ENCODE data around the gene VCP. TPM values are rescaled to one million over a fixed set of nuclear protein-coding genes. Genes with fewer than 3 reads are reported as not detected.

Gene VCP
- total RNA-seq, 1 donor = 267 TPM

DNA sequence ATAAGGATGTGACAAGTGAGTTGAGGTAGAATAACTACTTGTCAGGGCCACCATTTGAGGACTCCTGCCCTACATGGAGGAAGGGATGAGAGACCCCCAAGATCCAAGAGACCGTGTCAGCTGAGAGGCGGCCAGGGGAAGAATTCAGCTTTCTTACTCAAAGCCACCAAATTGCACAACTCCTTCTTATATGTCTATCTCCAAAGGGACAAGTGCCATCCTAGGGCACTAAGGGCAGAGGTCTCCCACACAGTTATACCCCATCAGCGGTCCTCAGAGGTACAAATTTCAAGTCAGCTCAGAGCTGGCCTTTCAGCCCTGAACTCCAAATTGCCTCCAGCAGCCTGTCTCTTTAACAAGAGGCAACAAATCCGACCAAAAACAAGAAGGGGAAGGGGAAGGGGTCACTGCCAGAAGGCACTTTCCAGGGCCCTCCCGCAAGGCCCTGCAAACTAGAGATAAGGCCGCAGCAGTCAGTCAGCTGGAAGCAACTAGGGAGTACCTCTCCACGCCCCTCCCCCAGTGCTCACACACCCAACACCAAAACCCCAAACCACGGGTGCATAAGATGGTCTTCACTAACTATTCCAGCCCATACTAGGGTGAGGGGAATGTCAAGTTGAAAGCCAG lies 36.6 kb upstream of the VCP start:
- peak; percentile 47 for DNase-seq (ENCODE audit: insufficient read length, low spot score, missing footprints)
- no peak for TF ChIP-seq CTCF (IDR thresholded peaks at IDR 0.05; ENCODE audit: extremely low read depth, low read depth, low read length)
- Histone ChIP-seq H3K36me3 (ENCODE audit: insufficient read depth, low read length) (peaks cover 47% of the 10 kb centered on the region), H3K79me2 (ENCODE audit: insufficient read depth, low read length) (peaks cover 62% of the 10 kb centered on the region), H3K4me3 (ENCODE audit: insufficient read depth, low read length) (no peak overlapping the region), H2AFZ (ENCODE audit: low read length) (no peak overlapping the region), H3K27ac (ENCODE audit: low read depth, low read length) (no peak overlapping the region), H3K27me3 (ENCODE audit: insufficient read depth, low read length) (no peaks in the 10 kb centered on the region), H4K20me1 (ENCODE audit: insufficient read depth, low read length) (peaks cover 27% of the 10 kb centered on the region), H3K4me2 (ENCODE audit: insufficient read depth, low read length) (no peak overlapping the region), H3K4me1 (ENCODE audit: insufficient read depth, low read length) (peaks cover 35% of the 10 kb centered on the region), H3K9me3 (ENCODE audit: low read depth, low read length) (no peaks in the 10 kb centered on the region)

DNA sequence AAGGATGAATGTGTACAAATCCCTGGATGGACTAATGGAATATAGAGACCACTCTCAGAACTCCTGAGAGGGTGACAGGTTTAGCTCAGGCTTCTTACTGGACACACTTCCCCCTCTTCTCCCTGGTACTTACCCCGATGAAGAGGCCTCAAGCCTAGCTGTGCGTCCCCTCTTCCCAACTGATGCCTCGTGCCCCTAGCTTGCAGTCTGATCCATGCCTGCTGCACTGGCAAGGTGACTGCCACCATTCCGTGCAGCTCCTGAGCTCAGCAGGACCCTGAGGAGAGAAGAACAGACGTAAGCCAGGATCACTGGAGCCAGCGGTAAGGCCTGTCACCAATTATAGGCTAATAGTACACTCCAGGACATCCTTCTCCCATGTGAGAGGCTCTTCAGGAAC lies 36.0 kb upstream of the VCP start:
- H3K4me3 ChIP-seq (ENCODE audit: insufficient read depth, low read length) = no peak overlapping the region
- TF ChIP-seq CTCF (IDR thresholded peaks at IDR 0.05; ENCODE audit: extremely low read depth, low read depth, low read length) = no peak
- H3K4me1 ChIP-seq (ENCODE audit: insufficient read depth, low read length) = peaks cover 34% of the 10 kb centered on the region
- H3K27ac ChIP-seq (ENCODE audit: low read depth, low read length) = no peak overlapping the region
- DNase-seq (ENCODE audit: insufficient read length, low spot score, missing footprints) = no peak
- H4K20me1 ChIP-seq (ENCODE audit: insufficient read depth, low read length) = peaks cover 29% of the 10 kb centered on the region
- peaks cover 50% of the 10 kb centered on the region for H3K36me3 ChIP-seq (ENCODE audit: insufficient read depth, low read length)
- no peak overlapping the region for H3K4me2 ChIP-seq (ENCODE audit: insufficient read depth, low read length)
- H3K27me3 ChIP-seq (ENCODE audit: insufficient read depth, low read length) = no peaks in the 10 kb centered on the region
- no peak overlapping the region for H2AFZ ChIP-seq (ENCODE audit: low read length)
- H3K79me2 ChIP-seq (ENCODE audit: insufficient read depth, low read length) = peaks cover 59% of the 10 kb centered on the region
- no peaks in the 10 kb centered on the region for H3K9me3 ChIP-seq (ENCODE audit: low read depth, low read length)

DNA sequence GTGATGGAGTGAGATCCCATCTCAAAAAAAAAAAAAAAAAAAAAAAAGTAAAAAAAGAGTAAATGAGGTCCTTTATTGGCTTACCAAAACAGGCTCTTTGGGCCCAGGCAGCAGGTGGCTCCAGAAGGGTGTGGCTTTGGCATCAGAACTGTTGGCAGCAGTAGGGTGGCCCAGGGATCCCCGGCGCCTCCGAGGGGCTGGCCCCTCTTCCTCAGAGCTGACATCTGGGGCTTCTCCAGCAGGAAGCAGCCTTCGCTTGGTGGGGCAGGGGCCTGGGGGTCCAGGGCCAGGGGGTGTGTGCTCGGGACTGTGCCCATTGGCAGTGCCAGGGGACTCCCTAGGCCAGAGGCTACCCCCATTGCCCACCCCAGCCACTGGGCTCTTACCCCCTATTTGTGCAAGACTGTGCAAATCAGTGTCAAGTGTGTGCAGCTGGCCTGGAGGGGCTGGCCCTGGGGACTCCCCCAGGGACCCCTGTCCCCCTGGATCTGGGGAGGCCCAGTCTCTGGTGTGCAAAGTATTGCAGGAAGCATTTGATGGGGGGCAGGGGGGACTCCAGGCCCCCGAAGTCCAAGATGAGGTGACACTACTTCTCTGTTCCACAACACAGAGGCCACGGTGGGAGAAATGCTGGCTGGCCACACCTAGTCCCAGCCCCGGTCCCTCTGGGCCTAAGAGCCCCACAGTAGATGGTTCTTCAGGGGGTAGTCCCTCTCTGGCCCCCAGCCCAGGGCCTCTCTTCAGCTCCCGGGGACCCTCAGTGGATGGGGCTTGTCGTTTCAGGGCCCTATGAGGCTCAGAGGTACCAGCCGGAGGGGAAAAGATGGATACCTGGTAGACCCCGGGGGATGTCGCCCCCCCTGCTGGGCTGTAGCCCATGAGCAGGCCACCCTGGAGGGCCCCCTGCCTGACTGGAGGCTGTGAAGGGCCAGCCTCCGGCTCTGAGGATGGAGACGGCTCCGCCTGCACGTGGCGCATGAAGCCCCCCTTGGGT lies 35.2 kb upstream of the VCP start:
- Histone ChIP-seq H3K4me2 (ENCODE audit: insufficient read depth, low read length) (no peak overlapping the region), H2AFZ (ENCODE audit: low read length) (no peak overlapping the region), H4K20me1 (ENCODE audit: insufficient read depth, low read length) (peaks cover 29% of the 10 kb centered on the region), H3K4me3 (ENCODE audit: insufficient read depth, low read length) (no peak overlapping the region), H3K27me3 (ENCODE audit: insufficient read depth, low read length) (no peaks in the 10 kb centered on the region), H3K27ac (ENCODE audit: low read depth, low read length) (no peak overlapping the region), H3K4me1 (ENCODE audit: insufficient read depth, low read length) (peaks cover 32% of the 10 kb centered on the region), H3K36me3 (ENCODE audit: insufficient read depth, low read length) (peaks cover 50% of the 10 kb centered on the region), H3K9me3 (ENCODE audit: low read depth, low read length) (no peaks in the 10 kb centered on the region), H3K79me2 (ENCODE audit: insufficient read depth, low read length) (peaks cover 56% of the 10 kb centered on the region)
- no peak for TF ChIP-seq CTCF (IDR thresholded peaks at IDR 0.05; ENCODE audit: extremely low read depth, low read depth, low read length)
- peak; percentile 31 for DNase-seq (ENCODE audit: insufficient read length, low spot score, missing footprints)

GRCh38 chr9:35106343-35106730 lies 33.9 kb upstream of the VCP start:
- DNase-seq (ENCODE audit: insufficient read length, low spot score, missing footprints) = peak; percentile 60
- Histone ChIP-seq H3K36me3 (ENCODE audit: insufficient read depth, low read length) (peaks cover 55% of the 10 kb centered on the region), H3K4me1 (ENCODE audit: insufficient read depth, low read length) (peaks cover 33% of the 10 kb centered on the region), H3K4me3 (ENCODE audit: insufficient read depth, low read length) (no peak overlapping the region), H3K4me2 (ENCODE audit: insufficient read depth, low read length) (no peak overlapping the region), H2AFZ (ENCODE audit: low read length) (no peak overlapping the region), H3K27ac (ENCODE audit: low read depth, low read length) (no peak overlapping the region), H3K79me2 (ENCODE audit: insufficient read depth, low read length) (peaks cover 67% of the 10 kb centered on the region), H4K20me1 (ENCODE audit: insufficient read depth, low read length) (peaks cover 29% of the 10 kb centered on the region), H3K9me3 (ENCODE audit: low read depth, low read length) (no peaks in the 10 kb centered on the region), H3K27me3 (ENCODE audit: insufficient read depth, low read length) (no peaks in the 10 kb centered on the region)
- TF ChIP-seq CTCF (IDR thresholded peaks at IDR 0.05; ENCODE audit: extremely low read depth, low read depth, low read length) = no peak

Measured in osteoblast (primary cell).